MG63 (cell line): ENCODE results near the gene TBX2. TPM values are rescaled to one million over a fixed set of nuclear protein-coding genes. Genes with fewer than 3 reads are reported as not detected.

Experiments used
- DNase-seq: peaks from one replicate; pipeline ENCODE4 v3.0.0-alpha.2; 2020
- H3K27me3 ChIP-seq: fragments of 250-450 bp; sonication (Bioruptor Pico); 2 replicates; pipeline ENCODE4 v1.5.1; 2020; ENCODE audit warnings: mild to moderate bottlenecking, moderate library complexity
- H3K36me3 ChIP-seq: fragments of 250-450 bp; sonication (Bioruptor Pico); 2 replicates; pipeline ENCODE4 v1.5.1; 2020; ENCODE audit warnings: mild to moderate bottlenecking, moderate library complexity
- H3K4me3 ChIP-seq: fragments of 250-450 bp; sonication (Bioruptor Pico); 2 replicates; pipeline ENCODE4 v1.5.1; 2020; ENCODE audit warnings: mild to moderate bottlenecking, moderate library complexity
- H3K9me3 ChIP-seq: fragments of 250-450 bp; sonication (Bioruptor Pico); 2 replicates; pipeline ENCODE4 v1.5.1; 2020; ENCODE audit warnings: mild to moderate bottlenecking, moderate library complexity
- total RNA-seq: library from RNA; depleted of rRNA; stranded (reverse); fragments of >200 nt; shearing (Covaris generic); gene quantifications from 2 replicates; pipeline ENCODE4 v1.2.3, GENCODE V29; 2014; ENCODE audit warnings: low replicate concordance

Gene TBX2
- total RNA-seq, 1 experiment from 2014 or later, result 8.3 TPM

DNA sequence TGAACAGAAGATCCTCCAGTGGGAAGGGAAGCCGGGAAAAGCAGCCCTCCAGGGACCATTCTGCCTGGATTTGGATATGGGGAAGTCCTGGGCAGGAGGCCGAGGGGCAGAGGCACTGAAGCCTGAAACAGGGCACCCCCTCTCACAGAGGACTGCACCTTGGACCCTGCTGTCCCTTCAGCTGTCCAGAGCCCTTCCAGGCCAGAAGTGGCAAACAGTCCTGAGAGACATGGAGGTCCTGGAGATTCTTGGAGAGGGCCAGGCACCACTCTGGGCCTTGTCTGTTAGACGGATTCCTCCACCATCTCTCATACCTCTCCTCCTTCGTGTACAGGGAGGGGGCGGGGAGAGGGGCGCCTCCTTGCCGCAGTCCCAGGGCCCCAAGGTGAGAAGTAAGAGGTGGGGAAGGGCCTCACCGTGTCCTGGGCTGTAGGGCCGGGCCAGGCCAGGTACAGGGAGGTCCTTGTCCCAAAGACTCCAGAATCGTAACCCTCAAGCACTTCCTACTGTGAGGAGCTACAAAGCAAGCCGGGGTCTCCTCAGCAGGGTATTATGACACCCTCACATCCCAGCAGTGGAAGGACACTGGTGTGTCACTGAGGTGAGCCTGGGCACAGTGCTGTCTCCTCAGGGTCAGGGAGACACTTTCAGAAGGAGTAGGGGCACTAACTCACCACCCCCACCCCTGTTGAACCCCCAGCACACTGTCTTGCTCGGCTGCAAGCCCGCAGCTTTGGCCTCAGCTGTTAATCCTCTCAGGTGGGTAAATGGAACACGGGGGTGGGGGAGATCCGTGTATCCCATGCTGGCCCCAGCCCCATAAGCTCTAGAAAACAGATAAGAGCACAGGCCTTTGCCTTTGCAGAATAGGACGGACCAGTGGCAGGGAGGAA, 16.6 kb upstream of the TBX2 start:
- no peaks in the 10 kb centered on the region for H3K9me3 ChIP-seq
- no peak overlapping the region for H3K4me3 ChIP-seq
- no peaks in the 10 kb centered on the region for H3K27me3 ChIP-seq
- no peaks in the 10 kb centered on the region for H3K36me3 ChIP-seq
- no peak for DNase-seq

DNA sequence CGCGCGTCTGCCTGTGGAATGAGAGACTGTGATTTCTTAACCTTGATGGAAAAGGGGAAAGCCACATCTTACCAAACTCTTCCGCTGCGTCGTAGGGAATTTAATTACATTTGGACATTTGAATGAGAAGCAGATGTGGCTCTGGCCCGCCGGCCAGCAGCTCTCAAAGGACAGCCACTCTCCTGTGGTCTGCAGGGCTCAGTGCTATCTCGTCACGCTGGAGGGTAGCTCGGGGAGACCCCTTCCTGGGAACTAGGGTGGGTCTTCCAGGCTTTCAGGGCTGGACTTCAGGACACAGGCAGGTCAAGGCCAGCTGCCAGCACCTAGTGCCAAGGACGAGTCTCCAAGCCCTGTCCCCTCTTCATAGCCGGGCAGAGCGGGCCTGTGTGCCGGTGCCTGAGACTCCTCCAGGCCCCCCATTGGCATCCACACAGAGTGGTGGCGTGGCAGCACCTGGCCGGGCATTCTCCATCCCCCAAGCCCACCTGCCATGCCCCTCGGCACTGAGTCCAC, 15.9 kb upstream of the TBX2 start:
- no peaks in the 10 kb centered on the region for H3K9me3 ChIP-seq
- H3K27me3 ChIP-seq, result no peaks in the 10 kb centered on the region
- DNase-seq, result no peak
- no peaks in the 10 kb centered on the region for H3K36me3 ChIP-seq
- H3K4me3 ChIP-seq, result no peak overlapping the region

DNA sequence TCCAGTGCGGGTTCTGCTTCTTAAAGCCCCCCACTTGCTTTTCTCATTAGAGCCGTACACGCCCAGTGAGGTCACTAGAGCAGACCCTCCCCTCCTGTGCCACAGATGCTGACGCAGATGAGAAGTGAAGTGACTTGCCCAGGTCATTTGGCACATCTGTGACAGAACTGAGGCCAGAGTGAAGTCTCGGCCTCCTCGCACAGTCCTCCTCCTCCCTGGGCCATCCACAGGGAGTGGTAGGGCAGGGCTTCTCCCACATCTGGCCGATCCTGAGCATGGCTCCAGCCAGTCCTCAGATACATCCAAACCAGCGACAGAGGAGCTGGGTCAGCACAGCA, 15.3 kb upstream of the TBX2 start:
- H3K27me3 ChIP-seq, result no peaks in the 10 kb centered on the region
- no peak for DNase-seq
- no peaks in the 10 kb centered on the region for H3K9me3 ChIP-seq
- no peaks in the 10 kb centered on the region for H3K36me3 ChIP-seq
- no peak overlapping the region for H3K4me3 ChIP-seq

DNA sequence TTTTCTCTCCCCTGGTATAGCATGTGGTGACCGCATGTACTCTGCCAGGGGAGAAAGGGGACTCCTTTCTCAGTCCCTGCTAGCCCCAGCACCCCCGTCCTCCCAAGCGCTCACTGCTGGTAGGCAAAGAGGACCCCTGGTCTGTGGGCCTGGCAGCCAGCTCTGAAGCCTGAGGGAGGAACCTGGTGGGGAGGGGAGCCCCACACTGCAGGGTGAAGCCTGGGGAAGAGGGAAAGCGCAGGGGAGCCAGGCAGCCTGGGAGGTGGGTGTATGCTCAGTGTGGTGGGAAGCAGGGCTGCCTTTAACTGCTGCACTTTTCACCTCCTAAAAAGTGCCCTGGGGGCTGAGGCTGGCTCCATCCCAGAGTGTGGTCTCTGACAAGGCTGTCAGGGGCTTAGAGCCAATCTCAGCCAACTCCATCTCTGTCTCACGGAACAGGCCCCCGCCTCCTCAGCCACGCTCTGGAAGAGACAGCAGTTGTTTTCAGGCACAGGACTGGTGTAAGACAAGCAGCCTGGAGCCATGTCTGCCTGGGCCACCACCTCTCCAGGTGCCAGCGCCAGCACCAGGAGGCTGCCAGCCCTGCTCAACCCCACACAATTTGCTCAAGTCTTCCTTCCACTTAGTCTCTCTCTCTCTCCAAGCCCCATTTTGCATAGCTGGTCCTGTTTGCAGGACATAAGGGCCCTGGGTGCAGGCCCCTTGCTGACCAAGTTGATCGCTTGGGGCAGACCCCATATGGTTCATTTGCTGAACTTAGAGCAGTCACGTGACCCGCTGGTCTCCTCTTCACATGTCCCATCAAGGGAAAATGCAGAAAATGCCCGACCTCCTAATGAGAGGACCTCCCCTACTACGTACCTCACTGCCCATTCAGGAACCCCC, 14.7 kb upstream of the TBX2 start:
- no peak for DNase-seq
- Histone ChIP-seq H3K9me3 (no peaks in the 10 kb centered on the region), H3K27me3 (no peaks in the 10 kb centered on the region), H3K36me3 (no peaks in the 10 kb centered on the region), H3K4me3 (no peak overlapping the region)

DNA sequence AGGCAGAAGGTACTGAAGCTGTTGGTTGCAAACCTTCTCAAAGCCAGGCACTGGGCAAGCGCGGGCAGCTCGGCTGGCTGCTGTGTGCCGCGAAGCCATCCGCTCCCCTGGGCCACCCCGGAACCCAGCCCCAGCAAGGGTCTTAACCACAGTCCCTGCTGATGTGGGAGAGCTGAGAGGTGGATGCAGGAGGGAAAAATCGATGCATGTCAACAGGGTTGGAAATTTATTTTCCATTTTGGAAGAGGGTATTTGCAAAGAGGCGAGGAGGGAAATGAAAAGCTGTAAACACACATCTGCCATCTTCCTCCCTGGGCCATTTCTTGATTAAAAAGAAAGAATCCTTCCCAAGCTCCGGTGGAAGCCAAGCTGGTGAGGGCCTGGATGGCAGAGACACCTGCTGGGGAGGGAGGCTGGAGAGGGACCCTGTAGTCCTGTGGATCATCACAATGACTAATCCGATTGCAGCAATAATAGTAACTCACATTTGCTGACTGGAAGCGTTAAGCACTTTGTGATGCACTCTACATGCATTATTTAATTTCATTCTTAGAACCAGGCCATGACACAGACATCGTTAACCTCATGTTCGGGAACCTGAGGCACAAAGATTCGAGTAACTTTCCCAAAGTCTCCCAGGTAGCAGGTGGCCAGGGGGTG, 13.9 kb upstream of the TBX2 start:
- no peak overlapping the region for H3K4me3 ChIP-seq
- DNase-seq, result no peak

DNA sequence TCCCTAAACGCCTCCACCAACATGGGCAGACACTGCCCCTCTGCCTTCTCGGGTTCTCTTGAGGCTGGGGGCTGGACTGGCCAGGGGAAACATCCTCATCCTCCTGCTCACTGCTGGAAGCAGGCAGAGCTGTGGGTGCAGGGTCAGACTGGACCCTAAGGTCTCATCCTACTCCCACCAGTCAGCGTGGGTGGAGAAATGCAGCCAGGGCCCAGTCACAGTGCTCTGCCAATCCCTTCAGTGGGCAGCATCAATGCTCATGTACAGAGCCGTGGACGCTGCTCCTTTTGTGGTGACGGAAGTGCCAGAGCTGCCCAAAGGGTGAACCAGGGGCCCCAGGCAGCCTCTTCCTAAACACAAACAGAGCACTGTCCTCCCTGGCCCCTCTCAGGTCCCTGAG, 13.4 kb upstream of the TBX2 start:
- no peaks in the 10 kb centered on the region for H3K27me3 ChIP-seq
- no peak for DNase-seq
- H3K9me3 ChIP-seq, result no peaks in the 10 kb centered on the region
- H3K4me3 ChIP-seq, result no peak overlapping the region
- no peaks in the 10 kb centered on the region for H3K36me3 ChIP-seq

More for the DNA sequence above, 13.9 kb upstream of the TBX2 start:
- Histone ChIP-seq H3K9me3 (no peaks in the 10 kb centered on the region), H3K36me3 (no peaks in the 10 kb centered on the region), H3K27me3 (no peaks in the 10 kb centered on the region)

DNA sequence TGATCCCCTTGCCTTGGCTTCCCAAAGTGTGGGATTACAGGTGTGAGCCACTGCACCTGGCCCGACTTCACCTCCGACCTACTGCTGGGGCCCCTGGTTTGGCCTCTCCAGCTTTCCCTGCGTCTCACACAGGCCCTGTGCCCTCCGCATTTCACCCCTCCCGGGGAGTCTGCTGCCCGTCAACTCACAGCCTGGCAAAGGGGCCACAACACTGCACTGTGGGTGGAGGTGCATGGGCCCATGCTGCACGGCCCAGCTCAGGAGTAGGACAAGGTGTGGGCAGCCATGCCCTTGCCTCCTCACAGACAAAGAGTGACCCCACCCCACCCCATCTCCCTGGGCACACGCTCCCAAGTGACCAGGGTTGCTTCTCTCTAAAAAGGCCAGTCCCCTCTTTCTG, 12.6 kb upstream of the TBX2 start:
- no peaks in the 10 kb centered on the region for H3K9me3 ChIP-seq
- DNase-seq, result no peak
- no peaks in the 10 kb centered on the region for H3K27me3 ChIP-seq
- no peak overlapping the region for H3K4me3 ChIP-seq
- H3K36me3 ChIP-seq, result no peaks in the 10 kb centered on the region

DNA sequence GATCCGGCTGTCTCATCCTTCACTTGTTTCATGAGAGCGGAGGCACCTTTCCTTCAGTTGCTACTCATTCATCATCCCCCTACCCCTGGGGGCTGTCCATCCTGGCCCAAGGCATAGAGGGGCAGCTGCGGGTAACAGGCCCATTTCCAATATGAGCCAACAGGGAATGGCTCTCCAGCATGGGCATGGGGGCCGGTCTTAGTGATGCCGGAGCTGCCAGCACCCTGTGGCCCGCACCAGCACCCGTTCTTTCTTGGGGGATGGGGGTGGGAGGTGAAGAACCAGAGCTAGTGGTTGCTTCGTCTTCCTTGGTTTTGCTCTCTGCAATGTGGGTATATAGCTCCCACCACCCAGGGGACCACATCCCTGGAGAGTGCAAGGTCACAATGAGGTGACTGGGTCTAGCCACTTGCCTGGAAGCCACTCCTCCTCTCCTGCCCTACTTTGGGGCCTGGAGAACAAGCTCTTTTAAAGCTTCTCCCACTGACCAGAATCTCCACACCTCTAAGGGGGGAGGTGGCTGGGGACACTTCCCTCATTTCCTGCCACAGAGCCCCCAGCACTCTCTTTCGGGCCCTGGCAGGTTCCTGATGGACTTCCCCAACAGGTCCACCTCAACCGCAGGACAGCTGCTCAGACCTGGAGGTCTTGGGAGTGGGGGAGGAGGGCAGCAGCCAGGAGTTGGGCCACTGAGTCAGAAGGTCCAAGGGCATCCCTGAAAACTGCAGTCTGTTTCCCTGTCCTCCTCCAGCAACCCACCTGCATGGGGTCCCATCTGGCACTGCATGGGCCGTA, 11.9 kb upstream of the TBX2 start:
- Histone ChIP-seq H3K4me3 (no peak overlapping the region), H3K36me3 (no peaks in the 10 kb centered on the region), H3K27me3 (no peaks in the 10 kb centered on the region), H3K9me3 (no peaks in the 10 kb centered on the region)
- no peak for DNase-seq

DNA sequence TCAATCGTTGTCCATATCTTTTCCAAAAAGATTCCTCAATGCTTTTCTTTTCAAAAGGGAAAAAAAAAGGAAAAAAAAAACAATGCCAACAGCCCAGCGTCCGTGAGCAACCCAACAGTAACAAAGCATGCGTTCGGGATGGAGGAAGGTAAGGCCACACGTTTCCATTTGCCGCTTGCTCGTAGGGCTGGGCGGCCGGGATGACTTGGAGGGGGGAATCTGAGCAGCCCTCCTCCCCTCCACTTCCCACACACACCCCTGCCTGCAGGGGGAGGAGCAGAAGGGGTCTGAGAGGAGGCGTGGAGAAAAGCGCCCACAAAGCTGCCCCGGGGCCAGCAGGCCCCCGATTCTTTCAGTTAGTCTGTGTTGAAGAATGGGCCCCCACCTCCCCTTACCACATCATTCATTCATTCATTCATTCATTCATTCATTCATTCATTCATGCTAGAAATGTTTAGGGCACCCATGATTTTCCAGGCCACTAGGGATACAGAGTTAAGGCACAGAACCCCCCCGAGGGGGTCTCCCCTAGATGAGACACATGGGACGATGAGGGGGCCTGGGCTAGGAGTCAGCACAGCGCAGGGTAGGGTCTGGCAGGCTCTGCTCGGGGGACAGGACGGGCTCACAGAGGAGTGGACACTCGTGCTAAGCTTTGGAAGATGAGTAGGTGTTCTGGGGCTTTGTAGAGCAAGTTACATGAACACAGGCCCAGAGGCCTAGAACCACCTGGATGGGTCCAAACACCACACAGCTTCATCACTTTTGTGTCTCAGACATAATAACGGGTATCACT, 10.9 kb upstream of the TBX2 start:
- H3K27me3 ChIP-seq, result no peaks in the 10 kb centered on the region
- H3K9me3 ChIP-seq, result no peaks in the 10 kb centered on the region
- no peak for DNase-seq
- no peak overlapping the region for H3K4me3 ChIP-seq
- H3K36me3 ChIP-seq, result no peaks in the 10 kb centered on the region

DNA sequence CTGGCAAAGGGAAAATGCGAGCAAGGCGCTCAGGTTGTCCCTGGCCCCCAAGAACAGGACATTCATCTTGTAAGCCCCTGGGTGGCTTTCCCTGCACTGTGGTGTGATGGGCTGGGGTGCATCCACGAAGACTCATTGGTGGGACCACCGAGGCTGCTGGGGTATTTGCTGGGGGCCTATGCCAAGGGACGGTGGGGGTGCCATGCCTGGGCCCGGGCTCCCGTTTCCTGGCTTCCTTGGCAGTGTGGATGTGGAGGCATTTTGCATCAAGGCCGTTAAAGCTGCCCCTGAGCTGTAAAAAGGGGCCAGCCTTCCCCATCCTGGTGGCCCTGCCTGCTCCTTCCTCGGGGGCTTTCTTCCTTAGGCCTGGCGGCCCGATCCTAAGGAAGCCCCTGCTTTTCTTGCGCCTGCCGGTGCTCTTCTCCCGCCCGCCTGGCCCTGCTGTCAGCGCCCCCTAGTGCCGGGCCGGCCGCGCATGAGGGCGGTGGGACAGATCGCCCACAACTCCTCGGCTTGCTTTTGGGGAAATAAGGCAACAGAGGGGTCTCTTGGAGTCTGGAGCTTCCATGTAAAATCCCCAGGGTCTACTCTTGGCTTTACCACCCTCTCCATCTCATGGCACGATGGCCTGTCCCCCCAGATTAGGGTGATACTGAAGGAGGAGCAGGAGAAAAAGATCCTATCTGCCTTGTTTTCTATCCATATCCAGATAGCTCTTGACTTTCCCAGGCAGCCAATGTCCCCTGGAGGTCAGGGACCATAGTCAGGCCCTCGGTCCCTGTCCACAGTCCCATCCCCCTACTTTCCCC, 9.8 kb upstream of the TBX2 start:
- H3K36me3 ChIP-seq, result no peaks in the 10 kb centered on the region
- no peaks in the 10 kb centered on the region for H3K9me3 ChIP-seq
- DNase-seq, result peak; percentile 45
- no peaks in the 10 kb centered on the region for H3K27me3 ChIP-seq
- H3K4me3 ChIP-seq, result no peak overlapping the region

DNA sequence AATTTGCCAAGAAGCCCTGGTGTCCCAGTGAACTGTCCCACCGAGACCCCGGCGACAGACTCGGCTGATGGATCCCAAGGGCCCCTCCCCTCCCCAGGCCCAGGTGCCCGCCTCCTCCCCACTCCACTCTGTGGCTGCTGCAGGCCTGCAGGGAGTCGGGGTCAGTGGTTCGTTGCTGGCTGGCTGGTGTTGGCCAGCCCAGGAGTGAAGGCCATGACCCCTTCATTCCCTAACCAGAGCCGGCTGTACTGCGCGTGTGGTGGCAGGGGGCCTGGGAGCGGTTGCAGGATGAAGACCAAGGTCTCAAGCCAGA, 9.2 kb upstream of the TBX2 start:
- DNase-seq, result no peak
- H3K27me3 ChIP-seq, result no peaks in the 10 kb centered on the region
- H3K4me3 ChIP-seq, result no peak overlapping the region
- no peaks in the 10 kb centered on the region for H3K9me3 ChIP-seq
- no peaks in the 10 kb centered on the region for H3K36me3 ChIP-seq

DNA sequence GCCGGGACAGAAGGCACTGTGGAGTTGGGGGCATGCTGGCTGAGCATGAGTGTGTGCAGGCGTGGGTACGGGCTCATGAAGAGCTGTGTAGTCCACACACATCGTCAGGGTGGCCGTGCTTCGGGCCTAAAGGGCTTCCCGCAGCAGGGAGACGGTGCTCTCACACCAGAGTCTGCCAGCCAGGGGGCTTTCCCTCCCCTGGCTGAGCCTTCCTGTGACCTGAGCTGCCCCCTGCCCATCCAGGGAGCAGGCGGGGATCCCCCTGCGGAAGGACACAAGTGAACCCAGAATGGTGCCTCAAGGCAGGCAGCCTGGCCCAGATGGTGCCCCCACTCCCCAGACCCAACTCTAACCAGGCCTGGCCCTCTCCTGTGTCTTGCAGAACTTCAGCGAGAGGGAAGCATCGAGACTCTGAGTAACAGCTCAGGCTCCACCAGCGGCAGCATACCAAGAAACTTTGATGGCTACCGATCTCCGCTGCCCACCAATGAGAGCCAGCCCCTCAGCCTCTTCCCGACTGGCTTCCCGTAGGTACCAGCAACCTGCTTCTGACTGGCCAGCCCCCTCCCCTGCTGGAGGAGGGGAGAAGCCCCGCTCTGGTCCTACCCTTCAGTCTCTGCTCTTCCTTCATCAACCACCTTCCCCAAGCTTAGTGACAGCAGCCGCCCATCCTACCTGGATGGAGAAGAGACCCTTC, 7.9 kb upstream of the TBX2 start:
- no peaks in the 10 kb centered on the region for H3K9me3 ChIP-seq
- H3K36me3 ChIP-seq, result no peaks in the 10 kb centered on the region
- DNase-seq, result no peak
- no peak overlapping the region for H3K4me3 ChIP-seq
- H3K27me3 ChIP-seq, result no peaks in the 10 kb centered on the region

DNA sequence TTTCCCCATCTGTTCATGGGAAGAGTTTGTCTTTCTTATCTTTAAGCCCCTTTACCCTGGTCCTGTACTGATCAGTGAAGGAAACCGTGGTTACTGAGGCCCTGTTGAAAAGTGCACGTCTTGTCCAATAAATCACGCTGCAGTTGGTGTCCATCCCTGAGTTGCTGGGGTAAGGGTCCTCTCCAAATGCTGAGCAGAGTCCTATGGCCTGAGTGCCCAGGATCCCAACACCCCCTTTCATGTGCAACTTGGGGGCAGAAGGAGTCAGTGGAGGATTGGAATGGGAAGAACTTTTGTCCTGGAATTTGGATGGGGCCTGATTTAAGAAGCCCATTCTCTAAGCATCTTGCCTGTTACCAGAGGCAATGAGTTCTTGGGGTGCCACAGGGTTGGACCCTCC, 7.0 kb upstream of the TBX2 start:
- no peak overlapping the region for H3K4me3 ChIP-seq
- DNase-seq, result no peak
- H3K27me3 ChIP-seq, result no peaks in the 10 kb centered on the region
- H3K36me3 ChIP-seq, result peaks cover 1% of the 10 kb centered on the region; the same call in 1 of the 2 replicates
- no peaks in the 10 kb centered on the region for H3K9me3 ChIP-seq

DNA sequence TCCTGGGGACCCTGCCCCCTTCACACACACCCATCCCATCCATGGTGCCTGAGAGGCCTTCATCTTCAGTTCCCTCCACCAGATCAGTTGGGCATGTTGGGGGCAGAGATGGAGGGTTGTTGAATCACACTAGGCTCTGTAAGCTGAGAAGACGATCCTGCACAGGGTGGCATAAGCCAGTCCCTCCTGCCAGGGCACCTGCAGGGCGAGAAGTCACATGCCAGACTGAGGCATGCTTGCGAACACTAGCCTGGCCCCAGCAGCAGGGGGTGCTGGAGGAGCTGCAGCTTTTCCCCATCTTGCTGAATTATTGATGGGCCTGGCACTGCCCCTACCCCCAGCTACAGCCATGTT, 6.1 kb upstream of the TBX2 start:
- peak; percentile 36 for DNase-seq
- H3K36me3 ChIP-seq, result peaks cover 4% of the 10 kb centered on the region; the same call in 1 of the 2 replicates
- H3K9me3 ChIP-seq, result no peaks in the 10 kb centered on the region
- H3K4me3 ChIP-seq, result no peak overlapping the region
- no peaks in the 10 kb centered on the region for H3K27me3 ChIP-seq
